ENCODE measurements around the gene CSMD2.

The CSMD2 gene

DNA sequence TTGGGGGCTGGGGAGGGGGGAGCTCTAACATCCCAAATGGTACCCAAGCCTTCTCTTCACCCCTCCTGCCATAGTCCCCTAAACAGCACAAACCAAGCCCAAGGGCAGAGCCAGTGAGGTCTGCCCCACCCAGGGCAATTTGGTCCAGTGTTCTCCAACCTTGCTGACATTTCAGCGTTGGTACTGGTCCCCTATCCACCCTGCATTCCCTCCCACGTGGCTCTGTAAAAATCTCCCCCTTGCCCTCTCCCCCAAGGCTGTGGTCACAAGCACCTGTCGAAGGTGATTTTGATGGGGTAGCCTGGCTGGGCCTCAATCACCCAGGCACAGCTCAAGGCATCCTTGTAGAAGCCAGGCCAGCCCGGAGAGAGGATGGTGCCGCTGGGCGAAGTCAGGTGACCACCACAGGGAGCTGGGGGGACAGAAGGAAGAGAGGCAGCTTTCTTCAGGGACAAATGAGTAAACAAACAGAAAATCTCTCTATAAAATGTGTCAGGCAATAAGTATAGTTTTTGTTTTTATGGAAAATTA lies 438.7 kb downstream of the CSMD2 start:
- Histone ChIP-seq H3K4me3 (no peak overlapping the region), H3K27ac (no peak overlapping the region)
- TF ChIP-seq, protein P1, sequence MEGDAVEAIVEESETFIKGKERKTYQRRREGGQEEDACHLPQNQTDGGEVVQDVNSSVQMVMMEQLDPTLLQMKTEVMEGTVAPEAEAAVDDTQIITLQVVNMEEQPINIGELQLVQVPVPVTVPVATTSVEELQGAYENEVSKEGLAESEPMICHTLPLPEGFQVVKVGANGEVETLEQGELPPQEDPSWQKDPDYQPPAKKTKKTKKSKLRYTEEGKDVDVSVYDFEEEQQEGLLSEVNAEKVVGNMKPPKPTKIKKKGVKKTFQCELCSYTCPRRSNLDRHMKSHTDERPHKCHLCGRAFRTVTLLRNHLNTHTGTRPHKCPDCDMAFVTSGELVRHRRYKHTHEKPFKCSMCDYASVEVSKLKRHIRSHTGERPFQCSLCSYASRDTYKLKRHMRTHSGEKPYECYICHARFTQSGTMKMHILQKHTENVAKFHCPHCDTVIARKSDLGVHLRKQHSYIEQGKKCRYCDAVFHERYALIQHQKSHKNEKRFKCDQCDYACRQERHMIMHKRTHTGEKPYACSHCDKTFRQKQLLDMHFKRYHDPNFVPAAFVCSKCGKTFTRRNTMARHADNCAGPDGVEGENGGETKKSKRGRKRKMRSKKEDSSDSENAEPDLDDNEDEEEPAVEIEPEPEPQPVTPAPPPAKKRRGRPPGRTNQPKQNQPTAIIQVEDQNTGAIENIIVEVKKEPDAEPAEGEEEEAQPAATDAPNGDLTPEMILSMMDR (IDR thresholded peaks at IDR 0.05), result no peak
- DNase-seq (ENCODE audit: low spot score), result no peak

DNA sequence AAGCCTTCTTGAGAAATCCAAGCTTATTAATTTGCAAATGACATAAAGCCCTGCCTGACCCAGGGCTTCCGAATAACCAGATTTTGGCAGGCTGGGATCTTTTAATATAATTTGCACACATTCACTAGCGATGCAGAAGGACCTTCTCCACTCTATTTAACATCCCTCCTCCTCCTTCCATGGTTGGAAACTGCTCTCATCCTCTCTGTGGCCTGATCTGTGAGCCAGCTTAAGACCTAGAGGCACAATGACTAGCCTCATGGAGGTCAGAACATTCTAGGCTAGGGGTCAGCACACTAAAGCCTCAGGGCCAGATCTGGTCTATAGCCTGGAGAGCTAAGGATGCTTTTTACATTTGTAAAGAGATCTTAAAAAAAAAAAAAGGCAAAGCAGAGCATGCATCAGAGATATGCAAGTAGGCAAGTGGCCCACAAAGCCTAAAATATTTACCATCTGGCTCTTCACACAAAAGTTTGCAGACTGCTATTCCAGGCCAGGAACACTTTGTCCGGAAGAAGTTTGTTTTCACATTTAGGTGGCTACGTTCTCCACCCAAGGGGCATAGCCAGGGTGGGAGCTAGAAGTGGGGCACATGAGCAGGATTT lies 439.4 kb downstream of the CSMD2 start:
- Histone ChIP-seq H3K27ac (no peak overlapping the region), H3K4me3 (no peak overlapping the region)
- no peak for DNase-seq (ENCODE audit: low spot score)
- TF ChIP-seq, protein P1 (IDR thresholded peaks at IDR 0.05), result no peak

- TF ChIP-seq, protein P1 (IDR thresholded peaks at IDR 0.05), result no peak
- DNase-seq (ENCODE audit: low spot score), result no peak
- no peak overlapping the region for H3K4me3 ChIP-seq
Measured at GRCh38 chr1:33725037-33725436, 440.0 kb downstream of the CSMD2 start.

GRCh38 chr1:33724348-33724747 lies 440.7 kb downstream of the CSMD2 start:
- no peak overlapping the region for H3K4me3 ChIP-seq
- TF ChIP-seq, protein P1 (IDR thresholded peaks at IDR 0.05), result no peak
- no peak overlapping the region for H3K27ac ChIP-seq
- DNase-seq (ENCODE audit: low spot score), result no peak

More at GRCh38 chr1:33725037-33725436, 440.0 kb downstream of the CSMD2 start:
- H3K27ac ChIP-seq, result no peak overlapping the region

DNA sequence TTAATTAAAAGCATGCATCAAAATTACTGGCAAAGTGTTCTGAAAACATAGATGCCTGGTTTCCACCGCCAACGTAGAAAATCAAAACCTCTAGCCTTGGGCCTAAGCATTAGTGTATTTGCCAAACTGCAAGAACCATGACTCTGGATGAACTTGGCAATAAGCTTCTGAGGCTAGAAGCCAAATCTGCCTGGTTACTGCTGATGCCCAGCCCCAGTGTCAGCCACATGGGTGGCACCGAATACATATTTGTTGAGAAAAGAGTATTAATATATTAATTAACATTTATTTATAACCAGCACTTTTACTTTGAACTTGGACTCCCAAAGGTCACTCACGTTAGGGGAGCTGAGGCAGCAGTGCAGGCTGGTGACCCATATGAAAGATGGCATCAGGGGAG lies 441.8 kb downstream of the CSMD2 start:
- no peak overlapping the region for H3K27ac ChIP-seq
- TF ChIP-seq, protein P1 (IDR thresholded peaks at IDR 0.05), result no peak
- no peak overlapping the region for H3K4me3 ChIP-seq
- DNase-seq (ENCODE audit: low spot score), result no peak

DNA sequence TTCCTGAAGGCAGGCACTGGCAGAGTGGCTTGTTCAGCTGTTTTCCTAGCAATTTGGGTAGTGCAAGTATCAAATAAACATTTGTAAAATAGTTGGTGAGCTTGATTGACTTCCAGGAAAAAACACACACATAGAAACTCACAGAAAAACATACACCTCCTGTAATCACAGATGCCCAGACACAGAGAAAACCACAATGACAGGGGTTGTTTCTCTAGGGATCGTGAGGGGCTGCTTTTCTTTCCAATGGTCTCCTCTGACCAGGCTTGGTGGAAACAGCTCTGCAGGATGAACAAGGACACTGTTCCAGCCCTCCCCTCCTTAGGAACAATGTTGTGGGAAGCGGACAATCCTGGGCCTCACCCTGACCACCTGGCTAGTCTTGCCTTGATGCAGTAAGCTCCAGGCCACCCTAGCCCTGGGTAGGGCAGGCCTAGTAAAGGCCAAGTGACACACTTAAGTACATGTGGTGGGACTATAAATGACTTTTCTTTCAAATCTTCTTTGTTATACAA lies 443.7 kb downstream of the CSMD2 start:
- Histone ChIP-seq H3K4me3 (no peak overlapping the region), H3K27ac (no peak overlapping the region)
- DNase-seq (ENCODE audit: low spot score), result no peak
- TF ChIP-seq, protein P1 (IDR thresholded peaks at IDR 0.05), result no peak

Data from coronary artery (tissue), 2 donors.